GM18520 (cell line): ENCODE measurements around the gene NFS1.
A peak's percentile ranks its signal among the peaks of the same experiment; 100 is the strongest.
"Not testable (repeated sequence)": the region's sequence is repeated elsewhere in the genome, so short reads cannot be mapped to it uniquely, and the experiment has no call there.

Experiments used
- ATAC-seq: cut with Tn5 transposase; IDR thresholded peaks from one replicate; pipeline ENCODE4 v1.9.1; 2021; ENCODE audit not compliant: unreplicated experiment

The NFS1 gene

GRCh38 chr20:35699127-35699956 lies at the start of gene NFS1, which contains the start of gene ROMO1:
Gene NFS1, minus strand, starts transcription at chr20:35699352. Its CDS starts 64 bp downstream, at chr20:35699288.
Gene ROMO1, plus strand, starts transcription at chr20:35699405. Its CDS starts 228 bp downstream, at chr20:35699633.
- ATAC-seq: peak; percentile 81

GRCh38 chr20:35744492-35744841 lies 45.3 kb upstream of the NFS1 start:
- ATAC-seq: not testable (repeated sequence)

- no peak for ATAC-seq
Measured at GRCh38 chr20:35743693-35744491, 44.7 kb upstream of the NFS1 start.

GRCh38 chr20:35742741-35743523 lies 43.8 kb upstream of the NFS1 start:
- ATAC-seq: no peak

GRCh38 chr20:35741892-35742740 lies 43.0 kb upstream of the NFS1 start, which contains the start of gene RBM39:
Gene RBM39, minus strand, starts transcription at chr20:35742260. Its CDS starts 1,386 bp downstream, at chr20:35740874.
- peak; percentile 87 for ATAC-seq

- ATAC-seq: no peak
Measured at GRCh38 chr20:35739294-35740163, 40.4 kb upstream of the NFS1 start.

- ATAC-seq: no peak
Measured at GRCh38 chr20:35738410-35739179, 39.4 kb upstream of the NFS1 start.

GRCh38 chr20:35737865-35738333 lies 38.7 kb upstream of the NFS1 start:
- no peak for ATAC-seq

GRCh38 chr20:35735826-35736470 lies 36.8 kb upstream of the NFS1 start:
- no peak for ATAC-seq

- ATAC-seq: no peak
Measured at GRCh38 chr20:35734777-35735649, 35.9 kb upstream of the NFS1 start.

- ATAC-seq: no peak
Measured at GRCh38 chr20:35734374-35734773, 35.2 kb upstream of the NFS1 start.

- ATAC-seq: no peak
Measured at GRCh38 chr20:35732644-35732982, 33.5 kb upstream of the NFS1 start.

- no peak for ATAC-seq
Measured at GRCh38 chr20:35731862-35732643, 32.9 kb upstream of the NFS1 start.

- no peak for ATAC-seq
Measured at GRCh38 chr20:35731469-35731788, 32.3 kb upstream of the NFS1 start.

GRCh38 chr20:35730583-35731468 lies 31.7 kb upstream of the NFS1 start:
- ATAC-seq: no peak
